Heart right ventricle (tissue), 16 donors: Measurements from ENCODE around the gene IGSF8. TPM values are rescaled to one million over a fixed set of nuclear protein-coding genes. Genes with fewer than 3 reads are reported as not detected.
A peak's percentile ranks its signal among the peaks of the same experiment; 100 is the strongest.

Experiments used
- ATAC-seq, 8 donors: fragments of 200-7000 bp; cut with Tn5 transposase; one replicate each; pipeline ENCODE4 v1.9.1; 2020; ENCODE audit warnings: mild to moderate bottlenecking in 8 of 8, moderate library complexity in 8 of 8, moderate number of reproducible peaks in 1 of 8
- DNase-seq, 2 donors: peaks; one replicate each; pipeline ENCODE4 v3.0.0-alpha.2; 2020
- H3K27ac ChIP-seq, 10 donors: fragments of 200-600 bp; sonication (generic) in 2 of 10; one replicate each; pipeline versions ENCODE4 v1.5.0 to v1.8.0; 2020 to 2022; ENCODE audit warnings: mild to moderate bottlenecking in 3 of 10
- H3K27me3 ChIP-seq, 7 donors: fragments of 200-600 bp; one replicate each; pipeline ENCODE4 v1.8.0; 2021 to 2022; ENCODE audit warnings: mild to moderate bottlenecking in 2 of 7
- H3K36me3 ChIP-seq, 9 donors: fragments of 200-600 bp; sonication (generic) in 1 of 9; one replicate each; pipeline versions ENCODE4 v1.5.0 to v1.8.0; 2020 to 2022; ENCODE audit warnings: mild to moderate bottlenecking in 2 of 9
- H3K4me1 ChIP-seq, 9 donors: fragments of 200-600 bp; sonication (generic) in 1 of 9; one replicate each; pipeline versions ENCODE4 v1.5.0 to v1.8.0; 2020 to 2022; ENCODE audit warnings: mild to moderate bottlenecking in 4 of 9
- H3K4me3 ChIP-seq, 10 donors: fragments of 200-600 bp; sonication (generic) in 2 of 10; one replicate each; pipeline versions ENCODE4 v1.5.0 to v1.8.0; 2020 to 2022; ENCODE audit warnings: mild to moderate bottlenecking in 7 of 10, moderate library complexity in 2 of 10
- H3K9me3 ChIP-seq, 11 donors: fragments of 200-600 bp in 10 of 11; sonication (generic) in 2 of 11; one replicate each; pipeline versions ENCODE4 v1.5.0 to v1.8.0; 2013 to 2022; ENCODE audit warnings: mild to moderate bottlenecking in 2 of 11, control low read depth in 1 of 11, moderate library complexity in 1 of 11
- WGBS, 2 donors: extraction: QIAGEN DNeasy Blood & Tissue Kit; methylation state at CpG; one replicate each; pipeline ENCODE4 v1.1.7; 2013; ENCODE audit warnings: inconsistent platforms in 1 of 2; 5-methylcytosine and 5-hydroxymethylcytosine counted together
- intact Hi-C, 10 donors: fragments of 100-400 bp; cut with DNase I; formaldehyde crosslinking; loops; one replicate each; pipeline versions ENCODE4 v1.11.1 to v1.14.2; 2022
- polyA plus RNA-seq, 2 donors: library from polyadenylated mRNA; stranded (reverse); fragments of 200-250 nt; gene quantifications; one replicate each; pipeline ENCODE4 v1.2.3, GENCODE V29; 2013
- total RNA-seq, 10 donors: library from RNA; stranded (reverse); fragmentation: NEBNext Ultra II Directional in 3 of 10; extraction: Animal tissue kit (Norgen Biotek cat#: 25700) in 3 of 10; gene quantifications; one replicate each; pipeline versions ENCODE4 v1.2.1 to v1.2.4, GENCODE V29; 2021 to 2023
- TF ChIP-seq, protein P1 (sequence below), 9 donors: fragments of 200-600 bp; sonication (generic) in 2 of 9; IDR thresholded peaks; one replicate each; pipeline versions ENCODE4 v1.5.0 to v1.8.0; 2021 to 2022; ENCODE audit warnings: antibody characterized with exemption in 9 of 9, mild to moderate bottlenecking in 5 of 9, moderate library complexity in 1 of 9
- donor health status: Arrhythmogenic right ventricular cardiomyopathy.
- donor health status: ischemic (EF 13 %, LVEDD 7.1; RV severe dilation, severe dysfunction).
- donor health status: healthy with polysubstance abuse.
- donor health status: DM: no; HTN: yes; CAD: no.
- donor health status: DM: no; HTN: no; CAD: no.
- donor health status: ischemic (EF 25% LVEDD 6.9; RV normal size, moderate dysfunction).
- donor health status: ischemic (EF 25% LVEDD 5.7; RV mildly dilated, moderate dysfunction).
- donor health status: healthy.
- donor health status: DM: yes; HTN: yes; CAD: no.
- donor health status: Ischemic cardiomyopathy.
- donor health status: ischemic (EF 35%, LVEDD 5.7; RV mildly dilated, moderate dysfunction).
- donor health status: nonischemic (EF 11% LVEDD 7.7; RV severe dilation, severe dysfunction).
- donor health status: DM: yes; HTN: yes; CAD: no.
- donor health status: PGD.
- donor health status: ischemic (EF 29% LVEDD 5.4; RV normal size, mild dysfunction).
- donor health status: nonischemic (EF 23%, LVEDD 6.1; RV moderate dilation, normal function).

Gene IGSF8
- total and polyA plus RNA-seq, 12 donors, result 13.4 to 42.2 (median 20.6) TPM

DNA sequence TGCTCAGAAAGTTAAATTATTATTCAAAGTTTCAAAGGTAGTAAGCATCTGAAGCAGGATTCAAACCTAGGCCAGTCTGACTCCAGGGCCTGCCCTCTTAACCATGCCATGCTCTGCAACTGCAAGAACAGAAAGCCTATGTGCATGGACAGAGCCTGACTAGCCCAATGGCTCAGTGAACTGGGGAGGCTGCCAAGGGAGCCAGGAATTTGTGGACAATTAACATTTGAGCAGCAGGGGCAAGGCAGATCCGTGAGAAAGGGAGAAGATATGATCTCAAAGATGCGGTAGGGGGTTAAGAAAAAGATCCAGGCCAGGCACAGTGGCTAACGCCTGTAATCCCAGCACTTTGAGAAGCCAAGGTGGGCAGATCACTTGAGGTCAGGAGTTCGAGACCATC lies 46.5 kb upstream of the IGSF8 start:
- Histone ChIP-seq H3K36me3 (peaks cover 0 to 30% (median 0%) of the 10 kb centered on the region in 9 donors), H3K4me3 (no peak overlapping the region), H3K9me3 (no peaks in the 10 kb centered on the region), H3K4me1 (peaks cover 0 to 18% (median 0%) of the 10 kb centered on the region in 9 donors), H3K27me3 (no peaks in the 10 kb centered on the region), H3K27ac (no peak overlapping the region)
- TF ChIP-seq, protein P1, sequence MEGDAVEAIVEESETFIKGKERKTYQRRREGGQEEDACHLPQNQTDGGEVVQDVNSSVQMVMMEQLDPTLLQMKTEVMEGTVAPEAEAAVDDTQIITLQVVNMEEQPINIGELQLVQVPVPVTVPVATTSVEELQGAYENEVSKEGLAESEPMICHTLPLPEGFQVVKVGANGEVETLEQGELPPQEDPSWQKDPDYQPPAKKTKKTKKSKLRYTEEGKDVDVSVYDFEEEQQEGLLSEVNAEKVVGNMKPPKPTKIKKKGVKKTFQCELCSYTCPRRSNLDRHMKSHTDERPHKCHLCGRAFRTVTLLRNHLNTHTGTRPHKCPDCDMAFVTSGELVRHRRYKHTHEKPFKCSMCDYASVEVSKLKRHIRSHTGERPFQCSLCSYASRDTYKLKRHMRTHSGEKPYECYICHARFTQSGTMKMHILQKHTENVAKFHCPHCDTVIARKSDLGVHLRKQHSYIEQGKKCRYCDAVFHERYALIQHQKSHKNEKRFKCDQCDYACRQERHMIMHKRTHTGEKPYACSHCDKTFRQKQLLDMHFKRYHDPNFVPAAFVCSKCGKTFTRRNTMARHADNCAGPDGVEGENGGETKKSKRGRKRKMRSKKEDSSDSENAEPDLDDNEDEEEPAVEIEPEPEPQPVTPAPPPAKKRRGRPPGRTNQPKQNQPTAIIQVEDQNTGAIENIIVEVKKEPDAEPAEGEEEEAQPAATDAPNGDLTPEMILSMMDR (IDR thresholded peaks at IDR 0.05), result no peak
- WGBS, 2 donors, result 65 to 69% methylated on average over 4 of the region's 4 CpGs
- intact Hi-C loops, result no loop called here
- DNase-seq, result no peak
- ATAC-seq, result peak in 1 of 8 donors; percentile 8

DNA sequence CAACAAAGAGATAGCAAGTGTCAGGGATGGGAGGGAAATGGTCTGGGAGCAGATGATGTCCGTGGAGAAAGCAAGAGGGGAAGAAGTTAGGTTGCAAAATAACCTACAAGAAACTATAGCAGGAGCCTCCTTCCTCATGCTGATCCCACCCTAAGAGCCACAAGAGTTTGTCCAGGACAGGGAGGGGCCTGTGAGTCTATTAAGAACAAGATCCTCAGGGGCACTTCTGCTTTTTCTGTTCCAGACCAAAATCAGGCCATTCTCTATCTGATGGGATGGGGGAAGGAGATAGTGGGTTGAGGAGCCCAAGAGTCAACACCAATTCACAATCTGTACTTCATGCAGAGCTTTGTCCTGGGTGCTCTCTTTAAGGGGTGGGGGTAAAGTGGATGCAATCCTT lies 45.3 kb upstream of the IGSF8 start:
- Histone ChIP-seq H3K4me1 (peaks cover 0 to 8% (median 0%) of the 10 kb centered on the region in 9 donors), H3K4me3 (no peak overlapping the region), H3K27ac (no peak overlapping the region), H3K9me3 (no peaks in the 10 kb centered on the region), H3K27me3 (no peaks in the 10 kb centered on the region), H3K36me3 (peaks cover 0 to 43% (median 2%) of the 10 kb centered on the region in 9 donors)
- WGBS, 2 donors, result 43 to 48% methylated on average over 1 of the region's 1 CpG
- no peak for ATAC-seq
- intact Hi-C loops, result no loop called here
- TF ChIP-seq, protein P1 (IDR thresholded peaks at IDR 0.05), result no peak
- no peak for DNase-seq

DNA sequence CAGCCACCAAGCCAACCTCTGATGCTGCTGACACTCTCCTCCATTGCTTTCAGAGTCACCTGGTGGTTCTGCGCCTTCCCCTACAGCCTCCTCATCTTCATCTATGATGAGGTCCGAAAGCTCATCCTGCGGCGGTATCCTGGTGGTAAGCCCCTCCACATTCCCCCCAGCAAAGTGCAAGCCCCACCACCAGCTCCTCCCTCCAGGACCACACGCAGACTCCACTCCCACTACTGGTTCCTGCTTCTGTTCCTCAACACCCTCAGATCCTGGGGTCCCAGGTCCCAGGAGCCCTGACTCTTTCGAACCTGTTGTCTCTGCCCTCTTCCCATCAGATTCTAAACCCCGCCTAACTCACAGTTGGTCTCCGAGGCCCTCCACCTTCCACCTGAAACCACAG lies 41.4 kb upstream of the IGSF8 start:
- Histone ChIP-seq H3K27ac (no peak overlapping the region), H3K27me3 (no peaks in the 10 kb centered on the region), H3K4me3 (no peak overlapping the region), H3K36me3 (peaks cover 0 to 79% (median 4%) of the 10 kb centered on the region in 9 donors), H3K9me3 (no peaks in the 10 kb centered on the region), H3K4me1 (peaks cover 0 to 15% (median 0%) of the 10 kb centered on the region in 9 donors)
- intact Hi-C loops, result no loop called here
- TF ChIP-seq, protein P1 (IDR thresholded peaks at IDR 0.05), result no peak
- DNase-seq, result no peak
- ATAC-seq, result no peak
- 94% methylated on average over 8 of the region's 8 CpGs for WGBS, 2 donors

DNA sequence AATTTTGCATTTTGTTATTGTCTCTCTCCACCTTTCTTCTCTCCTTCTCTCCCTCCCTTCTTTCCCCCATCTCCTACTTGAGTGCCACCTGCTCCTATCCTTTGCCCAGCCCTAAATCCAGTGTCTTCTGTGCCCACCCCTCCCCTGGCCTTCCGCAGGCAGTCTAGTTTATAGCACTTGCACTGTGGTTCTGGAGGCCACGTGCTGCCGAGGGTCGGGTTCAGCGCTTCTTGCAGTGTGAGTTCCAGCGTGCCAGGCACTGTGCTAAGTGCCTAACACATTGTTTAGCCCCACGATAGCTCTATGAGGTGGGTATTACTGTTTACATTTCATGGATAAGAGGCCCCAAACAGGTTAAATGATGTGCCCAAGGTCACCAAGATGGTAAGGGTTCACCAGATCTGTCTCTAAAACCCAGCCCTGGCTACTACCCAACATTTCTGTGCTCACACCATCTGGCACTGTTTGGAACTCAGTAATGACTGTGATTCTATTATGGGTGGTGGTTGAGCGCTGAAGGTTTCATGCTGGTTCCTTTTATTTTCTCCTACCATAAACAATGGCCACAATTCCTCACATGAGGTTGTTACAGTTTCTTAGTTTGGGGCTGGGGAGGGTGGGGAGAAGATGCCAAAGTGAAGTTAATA lies 38.9 kb upstream of the IGSF8 start:
- Histone ChIP-seq H3K36me3 (peaks cover 0 to 94% (median 4%) of the 10 kb centered on the region in 9 donors), H3K27ac (peak overlapping the region in 4 of 10 donors; percentile 35 to 65 (median 54)), H3K9me3 (no peaks in the 10 kb centered on the region), H3K27me3 (no peaks in the 10 kb centered on the region), H3K4me3 (no peak overlapping the region), H3K4me1 (peaks cover 0 to 22% (median 6%) of the 10 kb centered on the region in 9 donors)
- TF ChIP-seq, protein P1 (IDR thresholded peaks at IDR 0.05), result no peak
- DNase-seq (no peak), ATAC-seq (peak in 5 of 8 donors; percentile 32 to 60 (median 41))
- intact Hi-C loops, result no loop called here
- WGBS, 2 donors, result 88 to 90% methylated on average over 8 of the region's 8 CpGs
